Vagina (tissue), 2 donors: Measurements from ENCODE around the gene ACYP1.

Experiments used
- CTCF ChIP-seq, 3 experiments: fragments of 450-650 bp in 2 of 3; fragments of 200-600 bp in 1 of 3; sonication (generic) in 1 of 3; IDR thresholded peaks; one replicate each; pipeline ENCODE4 v1.5.1; 2017 to 2019; ENCODE audit warnings: antibody characterized with exemption in 3 of 3, mild to moderate bottlenecking in 2 of 3, moderate library complexity in 2 of 3
- POLR2A ChIP-seq, 2 donors: fragments of 450-650 bp; IDR thresholded peaks; one replicate each; pipeline ENCODE4 v1.6.1; 2017; ENCODE audit warnings: antibody characterized with exemption in 2 of 2, mild to moderate bottlenecking in 2 of 2, moderate library complexity in 2 of 2
- POLR2AphosphoS5 ChIP-seq, 2 donors: sonication (generic); formaldehyde crosslinking; IDR thresholded peaks; one replicate each; pipeline ENCODE4 v1.9.0; 2017; ENCODE audit warnings: antibody characterized with exemption in 2 of 2, mild to moderate bottlenecking in 2 of 2, low read depth in 1 of 2; ENCODE audit not compliant: insufficient read depth in 1 of 2

- TF ChIP-seq CTCF (IDR thresholded peaks at IDR 0.05) (no peak), POLR2A (IDR thresholded peaks at IDR 0.05) (no peak), POLR2AphosphoS5 (IDR thresholded peaks at IDR 0.05; ENCODE audit: insufficient read depth in 1 of 2, low read depth in 1 of 2) (no peak)
These were observed 34.9 kb upstream of the ACYP1 start for GRCh38 chr14:75098682-75099081.
